ENCODE measurements around the gene RAB40B. TPM values are rescaled to one million over a fixed set of nuclear protein-coding genes. Genes with fewer than 3 reads are reported as not detected.

RAB40B gene
- total RNA-seq, 1 experiment from 2014 or later: 22.1 TPM

GRCh38 chr17:82674656-82675475 is 23.6 kb downstream of the RAB40B start:
- no peaks in the 10 kb centered on the region for H3K9me3 ChIP-seq (ENCODE audit: control insufficient read depth in 1 of 2, insufficient read depth in 1 of 2, low read depth in 1 of 2, low read length in 2 of 2)
- CTCF ChIA-PET: no interaction called here
- intact Hi-C loops (cut with micrococcal nuclease): no loop called here
- H2AFZ ChIP-seq (ENCODE audit: low read depth, low read length, poor library complexity, severe bottlenecking): no peak overlapping the region
- H3K79me2 ChIP-seq (ENCODE audit: insufficient read depth, low read length): no peaks in the 10 kb centered on the region
- H3K27ac ChIP-seq (ENCODE audit: low read depth, low read length): no peak overlapping the region
- no peak overlapping the region for H3K9ac ChIP-seq (ENCODE audit: low read length)
- DNase-seq (ENCODE audit: low read depth, low spot score) (no peak), ATAC-seq (no peak)
- TF ChIP-seq ELF1 (IDR thresholded peaks at IDR 0.05; ENCODE audit: borderline replicate concordance, low read depth) (no peak), ZNF274 (IDR thresholded peaks at IDR 0.05; ENCODE audit: low read depth, low read length) (no peak), CBX3 (IDR thresholded peaks at IDR 0.05; ENCODE audit: low read depth) (no peak)
- no peaks in the 10 kb centered on the region for H3K4me1 ChIP-seq (ENCODE audit: control insufficient read depth in 1 of 2, insufficient read depth in 2 of 2, low read length in 2 of 2)
- no TSS peak for BruUV-seq (replicated peaks)
- H3K27me3 ChIP-seq (ENCODE audit: insufficient read depth, low read length): no peaks in the 10 kb centered on the region
- RAD21 ChIA-PET (ENCODE audit: low non-redundant PET in 1 of 2, low total read pairs in 2 of 2, uncharacterized antibody in 2 of 2, unreplicated experiment in 2 of 2): no interaction called here
- no peak overlapping the region for H3K4me3 ChIP-seq (replicated peaks in 1 of 2; ENCODE audit: low read depth in 1 of 2, low read length in 2 of 2)
- H4K20me1 ChIP-seq (ENCODE audit: insufficient read depth): no peaks in the 10 kb centered on the region
- H3K9me2 ChIP-seq (ENCODE audit: insufficient read depth): no peaks in the 10 kb centered on the region
- H3K36me3 ChIP-seq (ENCODE audit: control insufficient read depth in 1 of 2, insufficient read depth in 2 of 2, low read length in 2 of 2): no peaks in the 10 kb centered on the region
- no peak overlapping the region for H3K4me2 ChIP-seq (ENCODE audit: low read length)
- POLR2A ChIA-PET: interaction anchor here (0.6 kb wide), 1 partner anchor 1367 kb away, joined by 3 read pairs; no protein-coding TSS in a partner anchor

GRCh38 chr17:82670661-82671450 is 27.6 kb downstream of the RAB40B start:
- RAD21 ChIA-PET (ENCODE audit: low non-redundant PET in 1 of 2, low total read pairs in 2 of 2, uncharacterized antibody in 2 of 2, unreplicated experiment in 2 of 2): no interaction called here
- H2AFZ ChIP-seq (ENCODE audit: low read depth, low read length, poor library complexity, severe bottlenecking): no peak overlapping the region
- peaks cover 0 to 8% of the 10 kb centered on the region in 2 experiments; a peak in 1 of 4 replicates for H3K4me1 ChIP-seq (ENCODE audit: control insufficient read depth in 1 of 2, insufficient read depth in 2 of 2, low read length in 2 of 2)
- H3K27me3 ChIP-seq (ENCODE audit: insufficient read depth, low read length): no peaks in the 10 kb centered on the region
- DNase-seq (ENCODE audit: low read depth, low spot score) (no peak), ATAC-seq (no peak)
- intact Hi-C loops (cut with micrococcal nuclease): no loop called here
- CTCF ChIA-PET: no interaction called here
- H4K20me1 ChIP-seq (ENCODE audit: insufficient read depth): no peaks in the 10 kb centered on the region
- no peak overlapping the region for H3K4me2 ChIP-seq (ENCODE audit: low read length)
- BruUV-seq (replicated peaks): no TSS peak
- no peak overlapping the region for H3K9ac ChIP-seq (ENCODE audit: low read length)
- H3K27ac ChIP-seq (ENCODE audit: low read depth, low read length): no peak overlapping the region
- no peak overlapping the region for H3K4me3 ChIP-seq (replicated peaks in 1 of 2; ENCODE audit: low read depth in 1 of 2, low read length in 2 of 2)
- POLR2A ChIA-PET: no interaction called here
- no peaks in the 10 kb centered on the region for H3K36me3 ChIP-seq (ENCODE audit: control insufficient read depth in 1 of 2, insufficient read depth in 2 of 2, low read length in 2 of 2)
- no peaks in the 10 kb centered on the region for H3K9me3 ChIP-seq (ENCODE audit: control insufficient read depth in 1 of 2, insufficient read depth in 1 of 2, low read depth in 1 of 2, low read length in 2 of 2)
- no peaks in the 10 kb centered on the region for H3K79me2 ChIP-seq (ENCODE audit: insufficient read depth, low read length)
- no peaks in the 10 kb centered on the region for H3K9me2 ChIP-seq (ENCODE audit: insufficient read depth)
- TF ChIP-seq FOSL1 (IDR thresholded peaks at IDR 0.05; ENCODE audit: low read depth) (no peak), YY1 (IDR thresholded peaks at IDR 0.05; ENCODE audit: extremely low read depth, insufficient replicate concordance, low read depth, low read length) (no peak), CBX3 (IDR thresholded peaks at IDR 0.05; ENCODE audit: low read depth) (no peak), ATF3 (IDR thresholded peaks at IDR 0.05) (no peak), SRF (IDR thresholded peaks at IDR 0.05; ENCODE audit: low read depth) (no peak), POLR2AphosphoS5 (IDR thresholded peaks at IDR 0.05; ENCODE audit: low read depth, low read length) (no peak), POLR2A (IDR thresholded peaks at IDR 0.05; ENCODE audit: borderline replicate concordance, extremely low read depth, insufficient read depth, insufficient read length) (no peak), ZBTB33 (IDR thresholded peaks at IDR 0.05; ENCODE audit: extremely low read depth, insufficient replicate concordance, low read length) (no peak), EGR1 (IDR thresholded peaks at IDR 0.05; ENCODE audit: low read depth) (no peak), JUND (IDR thresholded peaks at IDR 0.05) (no peak), SIN3A (IDR thresholded peaks at IDR 0.05; ENCODE audit: low read depth) (no peak), RAD21 (IDR thresholded peaks at IDR 0.05; ENCODE audit: low read depth) (no peak), ZFX (IDR thresholded peaks at IDR 0.05) (no peak), ELF1 (IDR thresholded peaks at IDR 0.05; ENCODE audit: borderline replicate concordance, low read depth) (no peak), EZH2phosphoT487 (IDR thresholded peaks at IDR 0.05; ENCODE audit: borderline replicate concordance) (no peak), TCF7L2 (IDR thresholded peaks at IDR 0.05; ENCODE audit: borderline replicate concordance, extremely low read depth, insufficient read depth, insufficient read length) (no peak), EZH2 (IDR thresholded peaks at IDR 0.05) (no peak)
